GM23338 (cell line): ENCODE results near the gene NPM3.

Experiments
- CREB1 ChIP-seq: fragments of 250-450 bp; sonication (Bioruptor Pico); IDR thresholded peaks from 2 replicates; pipeline ENCODE4 v1.5.0; 2020; ENCODE audit warnings: low read depth, mild to moderate bottlenecking, moderate library complexity
- EZH2 ChIP-seq: fragments of 200-600 bp; sonication (generic); IDR thresholded peaks from one replicate; pipeline ENCODE4 v1.8.0; 2017; ENCODE audit warnings: antibody characterized with exemption, mild to moderate bottlenecking, low read depth; ENCODE audit not compliant: unreplicated experiment
- EZH2phosphoT487 ChIP-seq: fragments of 200-600 bp; sonication (generic); IDR thresholded peaks from one replicate; pipeline ENCODE4 v1.8.1; 2018; ENCODE audit warnings: antibody characterized with exemption; ENCODE audit not compliant: unreplicated experiment
- JUNB ChIP-seq: IDR thresholded peaks from one replicate; pipeline ENCODE4 v1.6.1; 2016; ENCODE audit warnings: antibody characterized with exemption; ENCODE audit not compliant: unreplicated experiment
- POLR2AphosphoS5 ChIP-seq: IDR thresholded peaks from 2 replicates; pipeline ENCODE4 v1.6.1; 2016; ENCODE audit warnings: antibody characterized with exemption, low read depth
- STAT1 ChIP-seq: IDR thresholded peaks from one replicate; pipeline ENCODE4 v1.6.1; 2016; ENCODE audit warnings: antibody characterized with exemption; ENCODE audit not compliant: unreplicated experiment
- ZNF331 ChIP-seq: fragments of 250-450 bp; sonication (Bioruptor Pico); IDR thresholded peaks from 2 replicates; pipeline ENCODE4 v1.5.0; 2020; ENCODE audit warnings: low read depth, mild to moderate bottlenecking, moderate library complexity
- TF ChIP-seq, protein P1 (sequence below), 2 experiments: fragments of 200-600 bp in 1 of 2; sonication (generic) in 1 of 2; conservative IDR thresholded peaks; 2 replicates each; pipeline versions ENCODE4 v1.5.1 to v1.6.1; 2016 to 2017; ENCODE audit warnings: antibody characterized with exemption in 2 of 2, low read depth in 2 of 2, mild to moderate bottlenecking in 2 of 2, moderate library complexity in 1 of 2
- TF ChIP-seq, protein P2 (sequence below): fragments of 250-450 bp; sonication (Bioruptor Pico); IDR thresholded peaks from 2 replicates; pipeline ENCODE4 v1.5.0; 2020; ENCODE audit warnings: mild to moderate bottlenecking, moderate library complexity
- TF ChIP-seq, protein P3 (sequence below): IDR thresholded peaks from one replicate; pipeline ENCODE4 v1.6.1; 2018; ENCODE audit warnings: antibody characterized with exemption; ENCODE audit not compliant: unreplicated experiment

DNA sequence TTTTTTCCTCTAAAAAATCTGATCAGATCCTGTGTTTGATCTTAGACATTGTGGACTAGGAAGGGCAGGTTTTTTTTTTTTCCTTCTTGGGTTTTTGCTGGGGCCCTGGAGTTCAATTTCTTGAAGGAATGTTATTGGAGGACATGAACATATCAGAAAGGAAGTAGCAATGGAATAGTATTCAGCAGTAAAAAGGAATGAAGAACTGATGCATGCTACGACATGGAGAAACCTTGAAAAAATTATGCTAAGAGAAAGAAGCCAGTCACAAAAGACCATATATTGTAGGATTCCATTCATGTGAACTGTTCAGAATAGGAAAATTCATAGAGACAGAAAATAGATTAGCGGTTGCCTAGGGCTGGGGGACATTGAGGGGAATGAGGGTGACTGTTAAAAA is 41.3 kb downstream of the NPM3 start:
- TF ChIP-seq, protein P1, sequence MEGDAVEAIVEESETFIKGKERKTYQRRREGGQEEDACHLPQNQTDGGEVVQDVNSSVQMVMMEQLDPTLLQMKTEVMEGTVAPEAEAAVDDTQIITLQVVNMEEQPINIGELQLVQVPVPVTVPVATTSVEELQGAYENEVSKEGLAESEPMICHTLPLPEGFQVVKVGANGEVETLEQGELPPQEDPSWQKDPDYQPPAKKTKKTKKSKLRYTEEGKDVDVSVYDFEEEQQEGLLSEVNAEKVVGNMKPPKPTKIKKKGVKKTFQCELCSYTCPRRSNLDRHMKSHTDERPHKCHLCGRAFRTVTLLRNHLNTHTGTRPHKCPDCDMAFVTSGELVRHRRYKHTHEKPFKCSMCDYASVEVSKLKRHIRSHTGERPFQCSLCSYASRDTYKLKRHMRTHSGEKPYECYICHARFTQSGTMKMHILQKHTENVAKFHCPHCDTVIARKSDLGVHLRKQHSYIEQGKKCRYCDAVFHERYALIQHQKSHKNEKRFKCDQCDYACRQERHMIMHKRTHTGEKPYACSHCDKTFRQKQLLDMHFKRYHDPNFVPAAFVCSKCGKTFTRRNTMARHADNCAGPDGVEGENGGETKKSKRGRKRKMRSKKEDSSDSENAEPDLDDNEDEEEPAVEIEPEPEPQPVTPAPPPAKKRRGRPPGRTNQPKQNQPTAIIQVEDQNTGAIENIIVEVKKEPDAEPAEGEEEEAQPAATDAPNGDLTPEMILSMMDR (conservative IDR thresholded peaks at IDR 0.05; ENCODE audit: low read depth in 2 of 2) = no peak
- TF ChIP-seq ZNF331 = no peak
- no peak for TF ChIP-seq JUNB
- TF ChIP-seq POLR2AphosphoS5 = no peak
- TF ChIP-seq, protein P2, sequence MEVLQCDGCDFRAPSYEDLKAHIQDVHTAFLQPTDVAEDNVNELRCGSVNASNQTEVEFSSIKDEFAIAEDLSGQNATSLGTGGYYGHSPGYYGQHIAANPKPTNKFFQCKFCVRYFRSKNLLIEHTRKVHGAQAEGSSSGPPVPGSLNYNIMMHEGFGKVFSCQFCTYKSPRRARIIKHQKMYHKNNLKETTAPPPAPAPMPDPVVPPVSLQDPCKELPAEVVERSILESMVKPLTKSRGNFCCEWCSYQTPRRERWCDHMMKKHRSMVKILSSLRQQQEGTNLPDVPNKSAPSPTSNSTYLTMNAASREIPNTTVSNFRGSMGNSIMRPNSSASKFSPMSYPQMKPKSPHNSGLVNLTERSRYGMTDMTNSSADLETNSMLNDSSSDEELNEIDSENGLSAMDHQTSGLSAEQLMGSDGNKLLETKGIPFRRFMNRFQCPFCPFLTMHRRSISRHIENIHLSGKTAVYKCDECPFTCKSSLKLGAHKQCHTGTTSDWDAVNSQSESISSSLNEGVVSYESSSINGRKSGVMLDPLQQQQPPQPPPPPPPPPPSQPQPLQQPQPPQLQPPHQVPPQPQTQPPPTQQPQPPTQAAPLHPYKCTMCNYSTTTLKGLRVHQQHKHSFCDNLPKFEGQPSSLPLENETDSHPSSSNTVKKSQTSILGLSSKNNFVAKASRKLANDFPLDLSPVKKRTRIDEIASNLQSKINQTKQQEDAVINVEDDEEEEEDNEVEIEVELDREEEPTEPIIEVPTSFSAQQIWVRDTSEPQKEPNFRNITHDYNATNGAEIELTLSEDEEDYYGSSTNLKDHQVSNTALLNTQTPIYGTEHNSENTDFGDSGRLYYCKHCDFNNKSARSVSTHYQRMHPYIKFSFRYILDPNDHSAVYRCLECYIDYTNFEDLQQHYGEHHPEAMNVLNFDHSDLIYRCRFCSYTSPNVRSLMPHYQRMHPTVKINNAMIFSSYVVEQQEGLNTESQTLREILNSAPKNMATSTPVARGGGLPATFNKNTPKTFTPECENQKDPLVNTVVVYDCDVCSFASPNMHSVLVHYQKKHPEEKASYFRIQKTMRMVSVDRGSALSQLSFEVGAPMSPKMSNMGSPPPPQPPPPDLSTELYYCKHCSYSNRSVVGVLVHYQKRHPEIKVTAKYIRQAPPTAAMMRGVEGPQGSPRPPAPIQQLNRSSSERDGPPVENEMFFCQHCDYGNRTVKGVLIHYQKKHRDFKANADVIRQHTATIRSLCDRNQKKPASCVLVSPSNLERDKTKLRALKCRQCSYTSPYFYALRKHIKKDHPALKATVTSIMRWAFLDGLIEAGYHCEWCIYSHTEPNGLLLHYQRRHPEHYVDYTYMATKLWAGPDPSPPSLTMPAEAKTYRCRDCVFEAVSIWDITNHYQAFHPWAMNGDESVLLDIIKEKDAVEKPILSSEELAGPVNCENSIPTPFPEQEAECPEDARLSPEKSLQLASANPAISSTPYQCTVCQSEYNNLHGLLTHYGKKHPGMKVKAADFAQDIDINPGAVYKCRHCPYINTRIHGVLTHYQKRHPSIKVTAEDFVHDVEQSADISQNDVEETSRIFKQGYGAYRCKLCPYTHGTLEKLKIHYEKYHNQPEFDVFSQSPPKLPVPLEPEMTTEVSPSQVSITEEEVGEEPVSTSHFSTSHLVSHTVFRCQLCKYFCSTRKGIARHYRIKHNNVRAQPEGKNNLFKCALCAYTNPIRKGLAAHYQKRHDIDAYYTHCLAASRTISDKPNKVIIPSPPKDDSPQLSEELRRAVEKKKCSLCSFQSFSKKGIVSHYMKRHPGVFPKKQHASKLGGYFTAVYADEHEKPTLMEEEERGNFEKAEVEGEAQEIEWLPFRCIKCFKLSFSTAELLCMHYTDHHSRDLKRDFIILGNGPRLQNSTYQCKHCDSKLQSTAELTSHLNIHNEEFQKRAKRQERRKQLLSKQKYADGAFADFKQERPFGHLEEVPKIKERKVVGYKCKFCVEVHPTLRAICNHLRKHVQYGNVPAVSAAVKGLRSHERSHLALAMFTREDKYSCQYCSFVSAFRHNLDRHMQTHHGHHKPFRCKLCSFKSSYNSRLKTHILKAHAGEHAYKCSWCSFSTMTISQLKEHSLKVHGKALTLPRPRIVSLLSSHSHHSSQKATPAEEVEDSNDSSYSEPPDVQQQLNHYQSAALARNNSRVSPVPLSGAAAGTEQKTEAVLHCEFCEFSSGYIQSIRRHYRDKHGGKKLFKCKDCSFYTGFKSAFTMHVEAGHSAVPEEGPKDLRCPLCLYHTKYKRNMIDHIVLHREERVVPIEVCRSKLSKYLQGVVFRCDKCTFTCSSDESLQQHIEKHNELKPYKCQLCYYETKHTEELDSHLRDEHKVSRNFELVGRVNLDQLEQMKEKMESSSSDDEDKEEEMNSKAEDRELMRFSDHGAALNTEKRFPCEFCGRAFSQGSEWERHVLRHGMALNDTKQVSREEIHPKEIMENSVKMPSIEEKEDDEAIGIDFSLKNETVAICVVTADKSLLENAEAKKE = no peak
- TF ChIP-seq, protein P3, sequence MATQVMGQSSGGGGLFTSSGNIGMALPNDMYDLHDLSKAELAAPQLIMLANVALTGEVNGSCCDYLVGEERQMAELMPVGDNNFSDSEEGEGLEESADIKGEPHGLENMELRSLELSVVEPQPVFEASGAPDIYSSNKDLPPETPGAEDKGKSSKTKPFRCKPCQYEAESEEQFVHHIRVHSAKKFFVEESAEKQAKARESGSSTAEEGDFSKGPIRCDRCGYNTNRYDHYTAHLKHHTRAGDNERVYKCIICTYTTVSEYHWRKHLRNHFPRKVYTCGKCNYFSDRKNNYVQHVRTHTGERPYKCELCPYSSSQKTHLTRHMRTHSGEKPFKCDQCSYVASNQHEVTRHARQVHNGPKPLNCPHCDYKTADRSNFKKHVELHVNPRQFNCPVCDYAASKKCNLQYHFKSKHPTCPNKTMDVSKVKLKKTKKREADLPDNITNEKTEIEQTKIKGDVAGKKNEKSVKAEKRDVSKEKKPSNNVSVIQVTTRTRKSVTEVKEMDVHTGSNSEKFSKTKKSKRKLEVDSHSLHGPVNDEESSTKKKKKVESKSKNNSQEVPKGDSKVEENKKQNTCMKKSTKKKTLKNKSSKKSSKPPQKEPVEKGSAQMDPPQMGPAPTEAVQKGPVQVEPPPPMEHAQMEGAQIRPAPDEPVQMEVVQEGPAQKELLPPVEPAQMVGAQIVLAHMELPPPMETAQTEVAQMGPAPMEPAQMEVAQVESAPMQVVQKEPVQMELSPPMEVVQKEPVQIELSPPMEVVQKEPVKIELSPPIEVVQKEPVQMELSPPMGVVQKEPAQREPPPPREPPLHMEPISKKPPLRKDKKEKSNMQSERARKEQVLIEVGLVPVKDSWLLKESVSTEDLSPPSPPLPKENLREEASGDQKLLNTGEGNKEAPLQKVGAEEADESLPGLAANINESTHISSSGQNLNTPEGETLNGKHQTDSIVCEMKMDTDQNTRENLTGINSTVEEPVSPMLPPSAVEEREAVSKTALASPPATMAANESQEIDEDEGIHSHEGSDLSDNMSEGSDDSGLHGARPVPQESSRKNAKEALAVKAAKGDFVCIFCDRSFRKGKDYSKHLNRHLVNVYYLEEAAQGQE = no peak
- TF ChIP-seq CREB1 = no peak
- no peak for TF ChIP-seq STAT1
- no peak for TF ChIP-seq EZH2phosphoT487
- no peak for TF ChIP-seq EZH2
